DOHH2 (cell line): ENCODE data around the gene MAP3K7CL.

Experiments used
- CTCF ChIP-seq: fragments of 200-600 bp; sonication (generic); IDR thresholded peaks from one replicate; pipeline ENCODE4 v1.5.1; 2014; ENCODE audit warnings: antibody characterized with exemption, mild to moderate bottlenecking, low read depth, low read length; ENCODE audit not compliant: poor library complexity, severe bottlenecking
- EZH2phosphoT487 ChIP-seq: fragments of 200-600 bp; sonication (generic); IDR thresholded peaks from 2 replicates; pipeline ENCODE4 v1.6.1; 2017; ENCODE audit warnings: borderline replicate concordance, mild to moderate bottlenecking, antibody characterized with exemption, low read length, moderate library complexity, mixed read lengths

- TF ChIP-seq CTCF (no peak), EZH2phosphoT487 (no peak)
Measured at GRCh38 chr21:29105218-29105617, 25.2 kb upstream of the MAP3K7CL start.
